NCI-H1048 (cell line): ENCODE results near the gene UGT1A3.

Experiments used
- DNase-seq: peaks from one replicate; lab custom pipeline; 2025; lab: John Stamatoyannopoulos, UW

The UGT1A3 gene

GRCh38 chr2:233795735-233796171, 66.9 kb downstream of the UGT1A3 start:
- DNase-seq, result no peak

GRCh38 chr2:233796254-233796653, 67.4 kb downstream of the UGT1A3 start:
- DNase-seq, result no peak

GRCh38 chr2:233798335-233799086, 69.7 kb downstream of the UGT1A3 start:
- DNase-seq, result no peak

- no peak for DNase-seq
Observed at GRCh38 chr2:233799087-233799665, 70.3 kb downstream of the UGT1A3 start.

GRCh38 chr2:233799716-233800115, 70.9 kb downstream of the UGT1A3 start:
- no peak for DNase-seq

GRCh38 chr2:233800208-233800607, 71.4 kb downstream of the UGT1A3 start:
- DNase-seq, result no peak

GRCh38 chr2:233801357-233802131, 72.7 kb downstream of the UGT1A3 start:
- DNase-seq, result no peak

- DNase-seq, result no peak
Observed at GRCh38 chr2:233802132-233802815, 73.4 kb downstream of the UGT1A3 start.

- DNase-seq, result no peak
Observed at GRCh38 chr2:233803292-233803911, 74.6 kb downstream of the UGT1A3 start.

- DNase-seq, result no peak
Observed at GRCh38 chr2:233803994-233804393, 75.2 kb downstream of the UGT1A3 start.

- DNase-seq, result no peak
Observed at GRCh38 chr2:233807215-233807865, 78.5 kb downstream of the UGT1A3 start.

GRCh38 chr2:233807966-233808935, 79.4 kb downstream of the UGT1A3 start:
- DNase-seq, result no peak

- DNase-seq, result no peak
Observed at GRCh38 chr2:233810385-233810784, 81.5 kb downstream of the UGT1A3 start.

GRCh38 chr2:233811087-233811486, 82.2 kb downstream of the UGT1A3 start:
- no peak for DNase-seq

GRCh38 chr2:233811732-233812131, 82.9 kb downstream of the UGT1A3 start:
- DNase-seq, result no peak

- DNase-seq, result no peak
Observed at GRCh38 chr2:233813236-233814055, 84.6 kb downstream of the UGT1A3 start.

GRCh38 chr2:233814056-233814835, 85.4 kb downstream of the UGT1A3 start:
- DNase-seq, result no peak

- DNase-seq, result no peak
Observed at GRCh38 chr2:233815861-233816260, 87.0 kb downstream of the UGT1A3 start.
